Kidney epithelial cell (primary cell): ENCODE results near the gene KDM6A. TPM values are rescaled to one million over a fixed set of nuclear protein-coding genes. Genes with fewer than 3 reads are reported as not detected.
"Not testable (repeated sequence)": the region's sequence is repeated elsewhere in the genome, so short reads cannot be mapped to it uniquely, and the experiment has no call there.

ENCODE experiments used
- DNase-seq: peaks from one replicate; pipeline ENCODE4 v3.0.0-alpha.2; 2010; ENCODE audit warnings: low read depth
- H3K27me3 ChIP-seq: 2 replicates; pipeline ENCODE4 v1.6.0; 2011; ENCODE audit warnings: low read length; ENCODE audit not compliant: control insufficient read depth, insufficient read depth
- H3K36me3 ChIP-seq: 2 replicates; pipeline ENCODE4 v1.5.1; 2011; ENCODE audit warnings: low read length; ENCODE audit not compliant: control insufficient read depth, insufficient read depth
- H3K4me3 ChIP-seq: 2 replicates; pipeline ENCODE4 v1.5.1; 2011; ENCODE audit warnings: low read depth, mild to moderate bottlenecking, control low read depth, low read length
- CTCF ChIP-seq: IDR thresholded peaks from 2 replicates; pipeline ENCODE4 v1.5.1; 2011; ENCODE audit warnings: mild to moderate bottlenecking, moderate library complexity, low read length, control low read depth, inconsistent platforms; ENCODE audit not compliant: insufficient read depth, poor library complexity, severe bottlenecking
- total RNA-seq: library from RNA; depleted of rRNA; stranded (reverse); fragments of >200 nt; gene quantifications from 2 replicates; pipeline ENCODE4 v1.2.3, GENCODE V29; 2015

Gene KDM6A
- total RNA-seq, 1 donor from 2014 or later = 13.7 TPM

GRCh38 chrX:44882635-44883034 lies 9.6 kb downstream of the KDM6A start:
- DNase-seq = no peak

GRCh38 chrX:44884944-44885343 lies 12.0 kb downstream of the KDM6A start:
- Histone ChIP-seq H3K36me3 (no peaks in the 10 kb centered on the region), H3K4me3 (no peak overlapping the region), H3K27me3 (no peaks in the 10 kb centered on the region)
- DNase-seq = no peak
- TF ChIP-seq CTCF = no peak

More at GRCh38 chrX:44882635-44883034, 9.6 kb downstream of the KDM6A start:
- no peak for TF ChIP-seq CTCF
- Histone ChIP-seq H3K27me3 (no peaks in the 10 kb centered on the region), H3K36me3 (no peaks in the 10 kb centered on the region), H3K4me3 (no peak overlapping the region)

- TF ChIP-seq CTCF = no peak
- H3K27me3 ChIP-seq = no peaks in the 10 kb centered on the region
- DNase-seq = no peak
- H3K4me3 ChIP-seq = no peak overlapping the region
- no peaks in the 10 kb centered on the region for H3K36me3 ChIP-seq
Measured at GRCh38 chrX:44889824-44890223, 16.8 kb downstream of the KDM6A start.

- TF ChIP-seq CTCF = no peak
- Histone ChIP-seq H3K36me3 (no peaks in the 10 kb centered on the region), H3K27me3 (no peaks in the 10 kb centered on the region), H3K4me3 (no peak overlapping the region)
- DNase-seq = no peak
Measured at GRCh38 chrX:44890247-44890646, 17.3 kb downstream of the KDM6A start.

GRCh38 chrX:44890687-44891086 lies 17.7 kb downstream of the KDM6A start:
- not testable (repeated sequence) for DNase-seq, H3K4me3 ChIP-seq, H3K27me3 ChIP-seq, H3K36me3 ChIP-seq

- no peaks in the 10 kb centered on the region for H3K27me3 ChIP-seq
- no peak for TF ChIP-seq CTCF
- H3K4me3 ChIP-seq = no peak overlapping the region
- DNase-seq = no peak
- no peaks in the 10 kb centered on the region for H3K36me3 ChIP-seq
Measured at GRCh38 chrX:44891642-44892041, 18.7 kb downstream of the KDM6A start.
